ENCODE measurements around the gene MRGPRE. TPM values are rescaled to one million over a fixed set of nuclear protein-coding genes. Genes with fewer than 3 reads are reported as not detected.
"Not testable (repeated sequence)": the region's sequence is repeated elsewhere in the genome, so short reads cannot be mapped to it uniquely, and the experiment has no call there.

Gene MRGPRE
- total RNA-seq (not detected), total RNA-seq (0 reads per million in 2 donors)

- no peaks in the 10 kb centered on the region for H3K9me3 ChIP-seq (ENCODE audit: control insufficient read depth, low read length, poor library complexity, severe bottlenecking)
- peaks cover 11% of the 10 kb centered on the region for H3K27me3 Mint-ChIP-seq
- H3K4me1 Mint-ChIP-seq, result no peaks in the 10 kb centered on the region
- ATAC-seq (no peak), DNase-seq (no peak)
- no peak within 1 kb of the TSS for H3K4me3 Mint-ChIP-seq
- H3K27ac Mint-ChIP-seq, result no peak within 1 kb of the TSS
- H3K36me3 Mint-ChIP-seq (ENCODE audit: low read depth), result no peaks in the 10 kb centered on the region
Measured at GRCh38 chr11:3231851-3232744, at the start of gene MRGPRE. Gene MRGPRE, minus strand, starts transcription at chr11:3232417. Its CDS starts 3,618 bp downstream, at chr11:3228799.

GRCh38 chr11:3281146-3281545 is 48.9 kb upstream of the MRGPRE start:
- not testable (repeated sequence) for H3K27ac Mint-ChIP-seq; DNase-seq; H3K4me1 Mint-ChIP-seq; H3K36me3 Mint-ChIP-seq (ENCODE audit: low read depth); H3K27me3 Mint-ChIP-seq; ATAC-seq; H3K9me3 ChIP-seq (ENCODE audit: control insufficient read depth, low read length, poor library complexity, severe bottlenecking); H3K4me3 Mint-ChIP-seq

- H3K9me3 ChIP-seq (ENCODE audit: control insufficient read depth, low read length, poor library complexity, severe bottlenecking); H3K36me3 Mint-ChIP-seq (ENCODE audit: low read depth); H3K27me3 Mint-ChIP-seq; H3K4me3 Mint-ChIP-seq; DNase-seq; ATAC-seq; H3K4me1 Mint-ChIP-seq; H3K27ac Mint-ChIP-seq: not testable (repeated sequence)
Measured at GRCh38 chr11:3280662-3281061, 48.4 kb upstream of the MRGPRE start.

GRCh38 chr11:3278922-3279321 is 46.7 kb upstream of the MRGPRE start:
- peak; percentile 85 for ATAC-seq
- H3K27ac Mint-ChIP-seq; H3K36me3 Mint-ChIP-seq (ENCODE audit: low read depth); H3K9me3 ChIP-seq (ENCODE audit: control insufficient read depth, low read length, poor library complexity, severe bottlenecking); H3K4me3 Mint-ChIP-seq; H3K4me1 Mint-ChIP-seq; DNase-seq; H3K27me3 Mint-ChIP-seq: not testable (repeated sequence)

GRCh38 chr11:3273629-3274028 is 41.4 kb upstream of the MRGPRE start:
- ATAC-seq, result not testable (repeated sequence)

GRCh38 chr11:3262548-3262947 is 30.3 kb upstream of the MRGPRE start:
- ATAC-seq; H3K27me3 Mint-ChIP-seq; H3K27ac Mint-ChIP-seq; H3K4me1 Mint-ChIP-seq; DNase-seq; H3K36me3 Mint-ChIP-seq (ENCODE audit: low read depth); H3K9me3 ChIP-seq (ENCODE audit: control insufficient read depth, low read length, poor library complexity, severe bottlenecking); H3K4me3 Mint-ChIP-seq: not testable (repeated sequence)

More at GRCh38 chr11:3273629-3274028, 41.4 kb upstream of the MRGPRE start:
- not testable (repeated sequence) for DNase-seq; H3K4me3 Mint-ChIP-seq; H3K4me1 Mint-ChIP-seq; H3K36me3 Mint-ChIP-seq (ENCODE audit: low read depth); H3K27ac Mint-ChIP-seq; H3K9me3 ChIP-seq (ENCODE audit: control insufficient read depth, low read length, poor library complexity, severe bottlenecking); H3K27me3 Mint-ChIP-seq

GRCh38 chr11:3261831-3262230 is 29.6 kb upstream of the MRGPRE start:
- DNase-seq; H3K27ac Mint-ChIP-seq; ATAC-seq; H3K27me3 Mint-ChIP-seq; H3K36me3 Mint-ChIP-seq (ENCODE audit: low read depth); H3K4me3 Mint-ChIP-seq; H3K9me3 ChIP-seq (ENCODE audit: control insufficient read depth, low read length, poor library complexity, severe bottlenecking); H3K4me1 Mint-ChIP-seq: not testable (repeated sequence)

GRCh38 chr11:3257509-3257908 is 25.3 kb upstream of the MRGPRE start:
- not testable (repeated sequence) for H3K4me1 Mint-ChIP-seq

GRCh38 chr11:3255241-3255640 is 23.0 kb upstream of the MRGPRE start:
- H3K9me3 ChIP-seq (ENCODE audit: control insufficient read depth, low read length, poor library complexity, severe bottlenecking); H3K4me1 Mint-ChIP-seq; H3K27ac Mint-ChIP-seq; H3K36me3 Mint-ChIP-seq (ENCODE audit: low read depth); DNase-seq; ATAC-seq; H3K4me3 Mint-ChIP-seq; H3K27me3 Mint-ChIP-seq: not testable (repeated sequence)

More at GRCh38 chr11:3257509-3257908, 25.3 kb upstream of the MRGPRE start:
- H3K27me3 Mint-ChIP-seq; ATAC-seq; H3K9me3 ChIP-seq (ENCODE audit: control insufficient read depth, low read length, poor library complexity, severe bottlenecking); H3K4me3 Mint-ChIP-seq; H3K36me3 Mint-ChIP-seq (ENCODE audit: low read depth); DNase-seq; H3K27ac Mint-ChIP-seq: not testable (repeated sequence)

- H3K9me3 ChIP-seq (ENCODE audit: control insufficient read depth, low read length, poor library complexity, severe bottlenecking); H3K27me3 Mint-ChIP-seq: not testable (repeated sequence)
Measured at GRCh38 chr11:3254773-3255172, 22.6 kb upstream of the MRGPRE start.

GRCh38 chr11:3245071-3245470 is 12.9 kb upstream of the MRGPRE start:
- H3K4me1 Mint-ChIP-seq, result no peaks in the 10 kb centered on the region
- H3K27me3 Mint-ChIP-seq, result peaks cover 21% of the 10 kb centered on the region
- no peaks in the 10 kb centered on the region for H3K9me3 ChIP-seq (ENCODE audit: control insufficient read depth, low read length, poor library complexity, severe bottlenecking)
- no peak overlapping the region for H3K4me3 Mint-ChIP-seq
- H3K27ac Mint-ChIP-seq, result no peak overlapping the region
- no peaks in the 10 kb centered on the region for H3K36me3 Mint-ChIP-seq (ENCODE audit: low read depth)
- DNase-seq (no peak), ATAC-seq (no peak)

More at GRCh38 chr11:3254773-3255172, 22.6 kb upstream of the MRGPRE start:
- H3K4me3 Mint-ChIP-seq; H3K36me3 Mint-ChIP-seq (ENCODE audit: low read depth); H3K4me1 Mint-ChIP-seq; ATAC-seq; H3K27ac Mint-ChIP-seq; DNase-seq: not testable (repeated sequence)

- H3K4me3 Mint-ChIP-seq, result no peak overlapping the region
- H3K4me1 Mint-ChIP-seq, result no peaks in the 10 kb centered on the region
- H3K9me3 ChIP-seq (ENCODE audit: control insufficient read depth, low read length, poor library complexity, severe bottlenecking), result no peaks in the 10 kb centered on the region
- H3K27me3 Mint-ChIP-seq, result peaks cover 27% of the 10 kb centered on the region
- H3K27ac Mint-ChIP-seq, result no peak overlapping the region
- H3K36me3 Mint-ChIP-seq (ENCODE audit: low read depth), result no peaks in the 10 kb centered on the region
- ATAC-seq (no peak), DNase-seq (no peak)
Measured at GRCh38 chr11:3243880-3244279, 11.7 kb upstream of the MRGPRE start.

- H3K9me3 ChIP-seq (ENCODE audit: control insufficient read depth, low read length, poor library complexity, severe bottlenecking), result no peaks in the 10 kb centered on the region
- ATAC-seq (no peak), DNase-seq (no peak)
- H3K27ac Mint-ChIP-seq, result no peak overlapping the region
- no peaks in the 10 kb centered on the region for H3K36me3 Mint-ChIP-seq (ENCODE audit: low read depth)
- peaks cover 15% of the 10 kb centered on the region for H3K27me3 Mint-ChIP-seq
- H3K4me1 Mint-ChIP-seq, result no peaks in the 10 kb centered on the region
- H3K4me3 Mint-ChIP-seq, result no peak overlapping the region
Measured at GRCh38 chr11:3237119-3237518, 4.9 kb upstream of the MRGPRE start.

- Mint-ChIP-seq H3K4me3 (no peak overlapping the region), H3K4me1 (no peaks in the 10 kb centered on the region), H3K27me3 (peaks cover 11% of the 10 kb centered on the region), H3K27ac (no peak overlapping the region), H3K36me3 (ENCODE audit: low read depth) (no peaks in the 10 kb centered on the region)
- H3K9me3 ChIP-seq (ENCODE audit: control insufficient read depth, low read length, poor library complexity, severe bottlenecking), result no peaks in the 10 kb centered on the region
- no peak for DNase-seq
- ATAC-seq, result no peak
Measured at GRCh38 chr11:3234846-3235245, 2.6 kb upstream of the MRGPRE start.

Measured in T-helper 17 cell (primary cell).